ENCODE data around the gene CCND1.
A peak's percentile ranks its signal among the peaks of the same experiment; 100 is the strongest.

CCND1 gene

GRCh38 chr11:69655479-69656428 lies 14.8 kb downstream of the CCND1 start:
- Histone ChIP-seq H3K79me1 (ENCODE audit: low read depth, low read length) (no peaks in the 10 kb centered on the region), H2AFZ (ENCODE audit: low read length) (no peak overlapping the region), H2BK5ac (ENCODE audit: low read length) (peak overlapping the region; percentile 88), H3K4me2 (ENCODE audit: insufficient read depth, low read length, poor library complexity, severe bottlenecking) (no peak overlapping the region), H4K8ac (ENCODE audit: low read depth, low read length) (no peak overlapping the region), H3K4ac (ENCODE audit: low read length) (peak overlapping the region; percentile 58), H3K4me3 (ENCODE audit: low read length in 2 of 2) (no peak overlapping the region), H4K91ac (ENCODE audit: low read depth, low read length, poor library complexity) (no peak overlapping the region), H3K14ac (ENCODE audit: low read length) (peak overlapping the region; percentile 26), H2BK15ac (ENCODE audit: low read length) (peak overlapping the region; percentile 86), H2BK120ac (ENCODE audit: low read depth, low read length) (peak overlapping the region; percentile 84), H3K4me1 (ENCODE audit: control insufficient read depth in 2 of 2, insufficient read depth in 1 of 2, low read depth in 1 of 2, low read length in 2 of 2) (peaks cover 20 to 30% of the 10 kb centered on the region in 2 donors), H3K27ac (replicated peaks; ENCODE audit: low read length) (no peak overlapping the region), H3K27me3 (ENCODE audit: control insufficient read depth in 3 of 3, insufficient read depth in 3 of 3, low read depth in 1 of 3, low read length in 3 of 3) (no peaks in the 10 kb centered on the region), H3K18ac (ENCODE audit: low read length) (peak overlapping the region; percentile 87), H3K36me3 (replicated peaks in 1 of 2; ENCODE audit: control insufficient read depth in 2 of 2, insufficient read depth in 2 of 2, low read length in 2 of 2) (peaks cover 13 to 17% of the 10 kb centered on the region in 2 donors), H2AK5ac (ENCODE audit: low read depth, low read length) (peak overlapping the region; percentile 95), H2BK12ac (ENCODE audit: low read length) (peak overlapping the region; percentile 99), H3K9ac (ENCODE audit: low read depth, low read length, poor library complexity) (no peak overlapping the region), H3K9me3 (replicated peaks in 1 of 2; ENCODE audit: control insufficient read depth in 2 of 2, insufficient read depth in 1 of 2, low read depth in 1 of 2, low read length in 2 of 2) (no peaks in the 10 kb centered on the region), H3K23ac (ENCODE audit: low read depth, low read length, poor library complexity) (no peak overlapping the region)
- WGBS, 2 donors (ENCODE audit: extremely low coverage in 2 of 2, insufficient read length in 2 of 2, insufficient replicate concordance in 1 of 2): no CpG with 5 or more reads among the region's 19 CpGs
- no peak for DNase-seq (ENCODE audit: low spot score)

GRCh38 chr11:69656536-69657455 lies 15.8 kb downstream of the CCND1 start:
- no CpG with 5 or more reads among the region's 20 CpGs for WGBS, 2 donors (ENCODE audit: extremely low coverage in 2 of 2, insufficient read length in 2 of 2, insufficient replicate concordance in 1 of 2)
- Histone ChIP-seq H3K36me3 (replicated peaks in 1 of 2; ENCODE audit: control insufficient read depth in 2 of 2, insufficient read depth in 2 of 2, low read length in 2 of 2) (peaks cover 9 to 15% of the 10 kb centered on the region in 2 donors), H3K27ac (replicated peaks; ENCODE audit: low read length) (peak overlapping the region; percentile 94)

GRCh38 chr11:69657456-69657910 lies 16.5 kb downstream of the CCND1 start:
- peaks cover 5 to 8% of the 10 kb centered on the region in 2 donors for H3K36me3 ChIP-seq (replicated peaks in 1 of 2; ENCODE audit: control insufficient read depth in 2 of 2, insufficient read depth in 2 of 2, low read length in 2 of 2)
- H3K9ac ChIP-seq (ENCODE audit: low read depth, low read length, poor library complexity): peak overlapping the region; percentile 88
- H3K23ac ChIP-seq (ENCODE audit: low read depth, low read length, poor library complexity): peak overlapping the region; percentile 21
- WGBS, 2 donors (ENCODE audit: extremely low coverage in 2 of 2, insufficient read length in 2 of 2, insufficient replicate concordance in 1 of 2): no CpG with 5 or more reads among the region's 14 CpGs
- peaks cover 20 to 30% of the 10 kb centered on the region in 2 donors for H3K4me1 ChIP-seq (ENCODE audit: control insufficient read depth in 2 of 2, insufficient read depth in 1 of 2, low read depth in 1 of 2, low read length in 2 of 2)
- H3K79me1 ChIP-seq (ENCODE audit: low read depth, low read length): no peaks in the 10 kb centered on the region
- no peaks in the 10 kb centered on the region for H3K9me3 ChIP-seq (replicated peaks in 1 of 2; ENCODE audit: control insufficient read depth in 2 of 2, insufficient read depth in 1 of 2, low read depth in 1 of 2, low read length in 2 of 2)
- no peak for DNase-seq (ENCODE audit: low spot score)
- peak overlapping the region; percentile 100 for H2AK5ac ChIP-seq (ENCODE audit: low read depth, low read length)
- H2BK120ac ChIP-seq (ENCODE audit: low read depth, low read length): peak overlapping the region; percentile 100
- H4K8ac ChIP-seq (ENCODE audit: low read depth, low read length): peak overlapping the region; percentile 98
- H3K27me3 ChIP-seq (ENCODE audit: control insufficient read depth in 3 of 3, insufficient read depth in 3 of 3, low read depth in 1 of 3, low read length in 3 of 3): no peaks in the 10 kb centered on the region
- peak overlapping the region; percentile 99 for H3K4ac ChIP-seq (ENCODE audit: low read length)
- H3K18ac ChIP-seq (ENCODE audit: low read length): peak overlapping the region; percentile 99
- H3K4me2 ChIP-seq (ENCODE audit: insufficient read depth, low read length, poor library complexity, severe bottlenecking): no peak overlapping the region
- peak overlapping the region; percentile 97 for H2BK5ac ChIP-seq (ENCODE audit: low read length)
- peak overlapping the region; percentile 87 for H2AFZ ChIP-seq (ENCODE audit: low read length)
- H2BK15ac ChIP-seq (ENCODE audit: low read length): peak overlapping the region; percentile 98
- H2BK12ac ChIP-seq (ENCODE audit: low read length): peak overlapping the region; percentile 48
- peak overlapping the region; percentile 91 for H3K14ac ChIP-seq (ENCODE audit: low read length)
- peak overlapping the region; percentile 94 for H3K27ac ChIP-seq (replicated peaks; ENCODE audit: low read length)
- H4K91ac ChIP-seq (ENCODE audit: low read depth, low read length, poor library complexity): peak overlapping the region; percentile 97
- H3K4me3 ChIP-seq (ENCODE audit: low read length in 2 of 2): no peak overlapping the region

More at GRCh38 chr11:69656536-69657455, 15.8 kb downstream of the CCND1 start:
- peak overlapping the region; percentile 21 for H3K23ac ChIP-seq (ENCODE audit: low read depth, low read length, poor library complexity)
- H2BK12ac ChIP-seq (ENCODE audit: low read length): peak overlapping the region; percentile 48
- H4K8ac ChIP-seq (ENCODE audit: low read depth, low read length): no peak overlapping the region
- H3K27me3 ChIP-seq (ENCODE audit: control insufficient read depth in 3 of 3, insufficient read depth in 3 of 3, low read depth in 1 of 3, low read length in 3 of 3): no peaks in the 10 kb centered on the region
- DNase-seq (ENCODE audit: low spot score): no peak
- peak overlapping the region; percentile 97 for H2BK5ac ChIP-seq (ENCODE audit: low read length)
- H4K91ac ChIP-seq (ENCODE audit: low read depth, low read length, poor library complexity): peak overlapping the region; percentile 97
- H2BK15ac ChIP-seq (ENCODE audit: low read length): peak overlapping the region; percentile 98
- H3K4me3 ChIP-seq (ENCODE audit: low read length in 2 of 2): no peak overlapping the region
- H3K9me3 ChIP-seq (replicated peaks in 1 of 2; ENCODE audit: control insufficient read depth in 2 of 2, insufficient read depth in 1 of 2, low read depth in 1 of 2, low read length in 2 of 2): no peaks in the 10 kb centered on the region
- H2AK5ac ChIP-seq (ENCODE audit: low read depth, low read length): peak overlapping the region; percentile 100
- no peaks in the 10 kb centered on the region for H3K79me1 ChIP-seq (ENCODE audit: low read depth, low read length)
- peak overlapping the region; percentile 87 for H2AFZ ChIP-seq (ENCODE audit: low read length)
- peak overlapping the region; percentile 100 for H2BK120ac ChIP-seq (ENCODE audit: low read depth, low read length)
- H3K14ac ChIP-seq (ENCODE audit: low read length): peak overlapping the region; percentile 91
- peak overlapping the region; percentile 99 for H3K18ac ChIP-seq (ENCODE audit: low read length)
- H3K4me1 ChIP-seq (ENCODE audit: control insufficient read depth in 2 of 2, insufficient read depth in 1 of 2, low read depth in 1 of 2, low read length in 2 of 2): peaks cover 20 to 30% of the 10 kb centered on the region in 2 donors
- no peak overlapping the region for H3K9ac ChIP-seq (ENCODE audit: low read depth, low read length, poor library complexity)
- H3K4me2 ChIP-seq (ENCODE audit: insufficient read depth, low read length, poor library complexity, severe bottlenecking): no peak overlapping the region
- peak overlapping the region; percentile 99 for H3K4ac ChIP-seq (ENCODE audit: low read length)

Data from neuronal stem cell (in vitro differentiated cells).